Fibroblast of skin of left biceps (primary cell): ENCODE data around the gene MOB2.

Experiments
- DNase-seq, 2 experiments: peaks; one replicate each; pipeline ENCODE4 v3.0.0-alpha.2; 2013; ENCODE audit warnings: low read depth in 2 of 2

Gene MOB2

DNA sequence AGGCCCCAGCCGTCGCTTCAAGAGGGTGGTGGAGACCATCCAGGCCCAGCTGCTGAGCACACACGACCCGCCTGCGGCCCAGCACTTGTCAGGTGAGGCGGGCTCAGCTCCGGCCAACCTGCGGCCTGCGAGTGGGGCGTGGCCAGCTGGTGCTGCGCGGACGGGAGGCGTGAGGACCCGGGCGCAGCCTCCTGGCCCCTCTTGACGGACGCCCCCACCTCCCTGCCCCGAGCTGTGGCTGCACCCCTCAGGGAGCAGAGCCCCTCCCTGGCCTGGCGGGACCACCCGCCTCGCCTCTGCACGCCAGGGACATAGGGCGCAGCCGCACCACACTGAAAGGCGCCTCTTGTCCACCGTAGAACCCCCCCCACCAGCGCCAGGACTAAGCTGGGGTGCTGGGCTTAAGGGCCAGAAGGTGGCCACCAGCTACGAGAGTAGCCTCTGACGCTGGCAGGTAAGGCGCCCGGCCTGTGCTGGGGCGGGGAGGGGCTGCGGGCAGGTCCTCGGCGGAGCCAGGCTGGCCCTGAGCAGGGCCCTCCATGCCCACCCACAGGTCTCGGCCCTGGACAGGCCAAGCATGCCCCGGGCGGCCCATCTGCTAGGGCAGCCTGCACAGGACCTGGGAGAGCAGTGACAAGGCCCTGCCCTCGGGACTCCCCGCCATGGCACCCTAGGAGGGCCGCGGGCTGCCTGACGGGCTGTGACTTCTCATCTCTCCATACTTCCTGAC is 29.8 kb downstream of the MOB2 start:
- DNase-seq: no peak

DNA sequence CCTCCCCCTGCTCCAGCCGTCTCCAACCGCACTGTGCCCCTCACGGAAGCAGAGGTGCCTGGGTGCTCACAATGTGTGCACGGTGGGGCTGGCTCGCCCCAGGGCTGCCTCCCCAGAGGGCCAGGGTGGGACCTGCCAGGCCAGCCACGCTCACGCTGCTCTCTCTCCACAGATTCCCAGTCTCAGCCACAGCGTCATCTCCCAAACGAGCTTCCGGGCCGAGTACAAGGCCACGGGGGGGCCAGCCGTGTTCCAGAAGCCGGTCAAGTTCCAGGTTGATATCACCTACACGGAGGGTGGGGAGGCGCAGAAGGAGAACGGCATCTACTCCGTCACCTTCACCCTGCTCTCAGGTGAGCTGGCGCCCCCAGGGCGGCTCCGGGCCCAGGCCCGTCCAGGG is 30.4 kb downstream of the MOB2 start:
- no peak for DNase-seq

DNA sequence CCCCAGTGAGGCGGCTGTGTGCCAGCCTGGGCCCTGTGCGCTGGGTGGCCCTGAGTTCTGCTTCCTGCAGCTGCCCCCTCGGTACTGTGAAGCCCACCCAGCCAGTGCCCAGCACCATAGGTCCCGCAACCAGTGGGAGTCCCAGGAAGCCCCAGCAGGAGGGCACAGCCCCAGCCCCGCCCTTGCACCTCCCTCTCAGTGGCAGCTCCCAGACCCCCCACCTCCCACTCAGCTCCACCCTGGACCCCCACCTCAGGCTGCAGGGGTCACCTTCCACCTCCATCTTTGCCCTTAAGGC is 30.9 kb downstream of the MOB2 start:
- no peak for DNase-seq

DNA sequence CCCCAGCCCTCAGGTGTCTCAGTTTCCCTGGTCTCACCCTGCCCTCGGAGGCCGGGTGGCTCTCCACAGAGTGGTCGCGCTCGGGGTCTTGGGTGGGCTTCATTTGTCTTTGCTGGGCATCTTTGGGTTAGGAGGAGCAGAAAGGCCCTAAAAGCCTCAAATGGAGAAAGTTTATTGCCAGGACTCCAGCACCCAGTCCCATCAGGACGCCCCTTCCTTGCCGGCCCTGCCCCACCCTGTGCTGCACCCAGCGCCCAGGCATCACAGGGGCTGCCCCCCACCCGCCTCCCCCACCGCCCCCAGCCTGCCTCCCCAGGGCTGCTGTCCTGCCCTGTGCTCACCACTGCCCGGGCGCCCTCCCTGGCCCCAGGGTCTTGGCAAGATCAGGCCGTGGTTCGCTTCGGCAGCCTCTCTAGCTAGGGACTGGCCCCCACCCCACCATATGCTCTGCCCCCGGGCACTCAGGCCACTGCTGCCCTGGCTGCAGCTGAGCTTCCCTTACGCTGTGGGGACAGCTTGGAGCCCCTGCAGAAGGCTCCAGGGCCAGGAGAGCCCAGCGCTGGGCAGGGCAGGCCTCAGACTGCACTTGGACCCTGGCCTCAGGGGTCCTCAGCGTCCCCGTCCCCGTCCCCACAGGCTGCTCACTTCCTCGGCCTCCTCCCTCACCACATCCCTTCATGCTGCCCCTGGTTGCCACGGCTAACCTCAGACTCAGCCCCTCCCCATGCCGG is 31.4 kb downstream of the MOB2 start:
- no peak for DNase-seq

DNA sequence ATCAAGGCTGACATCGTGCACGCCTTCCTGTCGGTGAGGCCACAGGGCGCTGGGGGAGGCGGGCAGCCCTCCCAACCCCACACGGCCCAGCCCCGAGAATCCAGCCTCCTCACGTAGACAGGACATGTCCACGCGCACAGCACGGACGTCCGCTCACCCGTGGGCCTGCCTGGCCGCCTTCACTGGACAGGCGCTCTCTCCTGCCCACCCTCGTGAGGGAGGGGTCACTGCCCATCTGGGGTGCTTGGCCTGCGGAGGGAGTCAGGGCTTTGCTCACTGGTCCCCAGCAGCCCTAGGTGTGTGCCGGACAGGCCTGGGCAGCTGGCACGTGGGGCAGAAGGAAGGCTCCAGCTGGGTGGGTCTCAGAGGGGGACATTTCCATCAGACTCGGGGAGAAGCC is 32.0 kb downstream of the MOB2 start:
- DNase-seq: no peak

DNA sequence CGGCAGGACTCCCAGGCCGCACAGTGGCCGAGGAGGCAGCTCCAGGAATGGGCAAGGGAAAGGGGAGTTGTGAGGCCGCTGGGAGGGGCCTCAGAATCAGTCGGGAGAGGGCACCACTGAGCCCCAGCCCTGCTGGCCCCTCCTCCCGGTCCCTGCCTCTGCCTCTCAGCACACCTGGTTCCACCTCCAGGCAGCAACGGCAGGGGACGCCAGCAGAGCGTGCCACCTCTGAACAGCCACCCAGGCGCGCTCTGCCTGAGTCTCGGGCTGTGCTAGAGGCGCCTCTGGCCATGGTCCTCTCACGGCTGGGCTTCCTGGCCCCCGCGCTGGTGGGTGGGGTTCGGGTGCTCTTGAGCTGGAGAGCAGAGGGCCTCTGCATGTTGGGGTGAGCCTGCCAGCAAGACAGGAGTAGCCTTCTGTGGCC is 33.0 kb downstream of the MOB2 start:
- DNase-seq: no peak

DNA sequence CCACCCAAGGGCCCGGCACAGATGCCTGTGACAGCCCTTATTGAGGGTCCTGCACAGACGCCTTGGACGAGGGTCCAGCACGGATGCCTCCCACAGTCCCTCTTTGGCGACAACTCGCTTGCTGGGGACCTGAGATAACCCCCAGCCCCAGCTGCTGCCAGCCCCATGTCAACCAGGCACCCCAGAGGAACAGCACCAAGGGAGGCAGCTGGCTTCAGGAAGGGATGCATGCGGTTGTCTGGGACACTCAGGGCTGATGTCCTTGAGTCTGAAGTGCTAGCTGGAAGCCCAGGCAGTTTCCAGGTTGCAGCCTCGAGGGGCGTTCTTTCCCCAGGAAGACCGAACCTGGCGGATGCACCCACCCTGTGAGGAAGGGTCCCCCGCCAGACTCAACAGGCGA is 33.8 kb downstream of the MOB2 start:
- DNase-seq: no peak

DNA sequence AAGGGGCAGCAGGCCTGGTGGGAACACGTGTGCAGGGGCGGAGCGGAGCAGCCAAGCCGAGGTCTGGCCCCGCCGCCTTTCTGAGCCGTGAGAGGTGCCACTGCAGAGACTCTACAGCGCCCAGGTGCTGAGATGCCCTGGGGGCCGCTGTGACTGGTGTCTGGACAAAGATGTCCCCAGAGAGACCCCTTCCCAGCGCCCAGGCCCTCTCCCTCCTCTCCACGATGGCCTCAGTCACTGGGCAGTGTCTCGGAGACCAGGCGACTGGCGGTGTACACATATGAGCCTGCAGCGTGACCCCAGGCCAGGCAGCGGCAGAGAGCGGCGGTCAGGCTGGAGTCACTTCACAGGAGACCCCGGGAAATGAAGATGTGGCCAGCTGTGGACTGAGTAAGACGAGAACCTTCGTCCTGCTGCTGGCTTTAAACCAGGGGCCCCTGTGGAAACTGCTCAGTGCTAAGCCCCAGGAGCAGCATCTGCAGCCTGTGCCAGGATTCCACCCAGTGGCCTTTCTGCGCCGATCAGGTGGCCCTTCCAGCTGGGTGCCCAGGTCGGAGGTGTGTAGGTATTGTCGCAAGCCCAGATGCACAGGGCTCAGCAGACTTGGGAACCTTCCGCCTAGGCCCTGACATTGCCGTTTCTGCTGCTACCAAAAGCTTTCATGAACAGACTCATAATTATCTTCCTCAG is 34.7 kb downstream of the MOB2 start:
- DNase-seq: no peak

DNA sequence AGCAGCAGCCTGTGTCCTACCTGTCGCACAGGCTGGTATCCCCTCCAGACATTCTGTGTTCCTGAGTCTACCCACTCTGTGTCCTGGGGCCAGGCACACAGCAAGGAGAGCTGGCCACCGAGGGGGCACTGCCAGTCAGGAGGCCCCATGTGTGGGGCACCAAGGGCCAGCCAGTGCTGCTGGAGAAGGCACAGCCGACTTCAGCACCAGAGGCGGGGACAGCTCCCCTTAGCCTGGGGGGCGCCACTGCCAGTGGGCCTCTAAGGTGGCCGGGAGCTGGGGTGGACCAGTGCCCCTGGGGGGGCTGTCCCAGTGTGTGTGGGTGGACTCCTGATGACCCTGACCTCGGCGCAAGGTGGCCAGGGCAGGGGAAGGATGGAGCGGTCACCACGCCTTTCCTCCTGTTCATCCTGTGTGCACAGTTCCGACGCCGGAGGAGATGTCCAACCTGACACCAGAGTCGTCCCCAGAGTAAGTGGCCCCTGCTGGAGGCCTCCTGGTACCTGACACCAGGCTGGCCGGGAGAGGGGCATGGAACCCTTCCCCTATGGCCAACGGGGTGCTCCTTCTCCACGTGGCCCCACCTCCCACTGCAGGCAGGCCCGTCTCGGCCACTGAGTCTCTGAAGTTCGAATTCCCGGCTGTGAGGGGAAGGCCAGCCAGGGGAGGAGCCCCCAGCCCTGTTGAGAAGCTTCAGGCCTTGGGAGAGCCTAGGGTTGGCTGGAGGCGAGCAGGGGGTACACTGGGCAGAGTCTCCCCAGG is 35.4 kb downstream of the MOB2 start:
- no peak for DNase-seq

DNA sequence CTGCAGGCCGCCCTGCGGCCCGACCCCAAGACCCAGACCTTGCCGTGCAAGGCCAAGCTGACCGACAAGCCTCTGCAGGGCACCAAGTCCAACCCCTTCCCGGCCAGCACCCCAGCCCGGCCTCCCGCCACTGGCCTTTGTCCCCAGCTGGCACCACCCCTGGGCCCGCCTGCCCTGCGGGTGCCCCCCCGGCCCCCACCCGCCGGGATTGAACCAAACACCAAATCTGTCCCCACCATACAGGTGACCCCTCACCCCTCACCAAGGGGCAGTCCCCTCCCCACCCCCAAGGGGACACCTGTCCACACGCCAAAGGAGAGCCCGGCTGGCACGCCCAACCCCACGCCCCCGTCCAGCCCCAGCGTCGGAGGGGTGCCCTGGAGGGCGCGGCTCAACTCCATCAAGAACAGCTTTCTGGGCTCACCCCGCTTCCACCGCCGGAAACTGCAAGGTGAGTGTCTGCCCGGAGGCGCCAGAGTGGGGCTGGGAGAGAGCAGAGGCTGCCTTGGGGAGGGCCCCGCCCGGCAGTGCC is 36.2 kb downstream of the MOB2 start:
- DNase-seq: no peak

DNA sequence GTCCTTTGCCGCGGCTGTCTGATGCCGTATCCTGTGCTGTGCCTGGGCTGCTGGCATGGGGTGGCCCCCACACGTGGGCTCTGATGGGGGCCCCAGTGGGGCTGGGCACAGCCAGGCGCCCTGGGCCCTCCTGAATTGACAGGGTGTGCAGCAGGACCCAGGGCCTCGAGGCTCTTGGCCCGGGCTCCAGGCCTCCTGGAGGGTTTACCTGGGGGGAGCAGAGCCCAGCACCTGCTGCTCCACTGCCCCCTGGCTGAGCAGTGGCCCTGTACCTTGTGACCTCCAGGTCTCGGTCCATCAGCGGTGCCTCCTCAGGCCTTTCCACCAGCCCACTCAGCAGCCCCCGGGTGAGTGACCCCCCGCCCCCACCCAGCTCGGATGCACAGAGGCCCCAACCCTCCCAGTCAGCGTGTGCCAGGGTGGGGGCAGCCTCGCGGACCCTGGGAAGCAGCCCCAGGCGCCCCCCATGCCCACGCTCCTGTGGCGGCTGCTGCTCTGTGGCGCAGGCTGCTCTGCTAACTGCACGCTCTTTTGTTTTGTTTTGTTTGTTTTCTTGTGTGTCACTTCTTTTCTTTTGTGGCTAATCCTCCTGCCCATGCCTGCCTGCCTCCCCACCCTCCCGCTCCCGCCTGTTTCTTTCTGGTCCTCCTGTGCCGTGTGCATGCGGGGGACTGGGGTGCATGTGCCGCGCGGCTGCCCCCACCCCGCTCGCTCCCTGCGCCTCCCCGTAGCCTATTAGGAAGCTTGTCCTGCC is 36.9 kb downstream of the MOB2 start:
- DNase-seq: no peak

DNA sequence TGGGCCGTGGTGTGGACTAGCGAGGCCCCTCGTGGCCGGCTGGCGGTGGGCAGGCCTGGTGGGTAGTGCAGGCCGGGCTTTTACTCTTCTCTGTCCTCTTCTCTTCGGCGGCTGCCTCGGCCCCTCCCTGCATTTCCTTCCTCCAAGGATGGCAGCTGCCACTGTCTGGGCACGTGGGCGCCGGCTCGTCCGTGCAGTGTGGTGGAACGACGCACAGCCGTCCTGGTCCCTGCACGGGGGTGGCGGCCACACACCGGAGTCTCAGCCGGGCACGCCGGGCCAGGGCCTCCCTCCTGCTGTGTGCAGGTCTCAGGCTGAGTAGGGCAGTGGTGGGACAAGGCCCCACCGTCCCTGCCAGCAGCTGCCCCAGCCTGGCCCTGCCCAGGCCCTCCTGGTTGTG is 37.7 kb downstream of the MOB2 start:
- no peak for DNase-seq

DNA sequence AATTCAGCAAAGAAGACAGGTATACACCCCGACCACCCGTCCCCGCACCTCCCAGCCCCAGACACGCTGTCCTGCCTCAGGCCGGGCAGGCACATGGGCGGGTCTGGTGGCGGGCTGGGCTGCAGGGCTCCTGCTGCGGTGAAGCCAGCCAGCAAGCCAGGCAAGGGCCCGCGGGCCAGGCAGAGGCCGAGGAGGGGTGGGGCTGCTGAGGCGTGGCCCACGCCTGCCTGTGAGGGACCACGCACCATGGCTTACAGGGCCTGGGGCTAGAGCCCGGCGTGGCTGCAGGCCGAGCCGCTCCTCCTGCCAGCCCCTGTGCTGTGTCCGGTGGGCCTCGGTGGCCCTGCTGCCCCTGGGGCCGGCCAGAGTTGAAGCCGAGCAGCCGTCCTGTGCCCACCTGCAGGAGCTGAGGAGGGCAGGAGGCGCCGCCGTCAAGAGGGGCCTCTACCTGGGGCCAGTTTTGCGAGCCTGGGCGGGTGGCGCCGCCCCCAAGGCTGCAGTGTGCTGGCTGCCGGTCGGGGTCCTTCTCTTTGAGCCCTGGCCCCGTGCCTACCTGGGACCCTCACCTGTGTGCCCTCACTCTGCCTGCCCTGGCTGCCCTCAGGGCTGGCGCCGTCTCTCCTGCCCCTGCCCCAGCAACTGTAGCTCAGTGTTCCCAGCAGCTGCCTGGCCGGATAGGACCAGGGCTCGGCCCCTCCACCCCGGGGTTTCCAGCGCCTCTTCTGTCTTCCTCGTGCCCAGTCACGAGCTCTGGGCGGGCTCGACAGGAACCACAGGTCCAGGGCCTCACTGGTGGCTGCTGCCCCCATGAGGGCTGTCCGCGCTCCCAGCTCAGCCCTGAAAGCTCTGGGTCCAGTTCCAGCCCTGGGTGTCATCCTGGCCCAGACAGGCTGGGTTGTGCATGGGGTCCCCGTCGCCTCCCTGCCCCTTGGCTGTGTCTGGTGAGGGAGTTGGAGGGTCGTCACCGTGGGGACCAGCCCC is 38.4 kb downstream of the MOB2 start:
- DNase-seq: no peak

DNA sequence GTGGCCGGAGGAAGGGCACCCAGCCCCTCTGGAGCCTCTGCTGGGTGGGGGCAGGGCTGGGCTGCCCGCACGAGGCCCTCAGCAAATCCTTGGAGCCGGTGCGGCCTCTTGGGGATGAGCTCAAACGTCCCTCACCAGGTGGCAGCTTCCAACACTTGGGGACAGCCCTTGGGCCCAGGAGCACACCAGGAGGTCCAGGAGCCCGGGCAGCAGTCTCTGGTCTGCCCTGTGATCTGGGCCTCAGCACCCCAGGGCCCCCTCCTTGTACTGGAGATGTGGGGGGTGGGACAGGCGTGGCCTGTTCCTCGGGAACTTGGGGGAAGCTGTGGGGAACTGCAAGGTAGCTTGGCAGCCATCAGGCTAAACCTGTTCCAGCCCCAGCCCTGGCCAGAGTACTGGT is 40.0 kb downstream of the MOB2 start:
- no peak for DNase-seq

DNA sequence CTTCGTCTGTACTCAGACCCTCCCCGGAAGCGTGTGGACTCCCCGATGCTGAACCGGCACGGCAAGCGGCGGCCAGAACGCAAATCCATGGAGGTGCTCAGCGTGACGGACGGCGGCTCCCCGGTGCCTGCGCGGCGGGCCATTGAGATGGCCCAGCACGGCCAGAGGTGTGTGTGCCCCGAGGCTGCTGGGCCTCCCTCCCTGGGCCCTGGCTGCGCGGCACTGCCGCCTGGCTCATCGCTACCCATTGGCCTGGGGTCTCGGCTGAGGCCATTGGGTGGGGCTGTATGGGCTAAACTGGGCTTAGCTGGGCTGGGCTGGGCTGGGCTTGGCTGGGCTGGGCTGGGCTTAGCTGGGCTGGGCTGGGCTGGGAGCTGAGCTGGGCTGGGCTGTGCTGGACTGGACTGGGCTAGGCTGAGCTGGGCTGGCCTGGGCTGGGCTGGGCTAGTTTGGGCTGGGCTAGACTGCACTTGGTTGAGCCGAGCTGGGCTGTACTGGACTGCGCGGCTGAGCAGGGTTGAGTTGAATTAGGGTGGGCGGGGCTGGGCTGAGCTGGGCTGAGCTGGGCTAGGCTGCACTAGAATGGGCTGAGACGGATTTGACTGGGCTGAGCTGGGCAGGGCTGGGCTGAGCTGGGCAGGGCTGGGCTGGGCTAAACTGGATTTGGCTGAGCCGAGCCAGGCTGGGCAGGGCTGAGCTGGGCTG is 40.7 kb downstream of the MOB2 start:
- DNase-seq: no peak

DNA sequence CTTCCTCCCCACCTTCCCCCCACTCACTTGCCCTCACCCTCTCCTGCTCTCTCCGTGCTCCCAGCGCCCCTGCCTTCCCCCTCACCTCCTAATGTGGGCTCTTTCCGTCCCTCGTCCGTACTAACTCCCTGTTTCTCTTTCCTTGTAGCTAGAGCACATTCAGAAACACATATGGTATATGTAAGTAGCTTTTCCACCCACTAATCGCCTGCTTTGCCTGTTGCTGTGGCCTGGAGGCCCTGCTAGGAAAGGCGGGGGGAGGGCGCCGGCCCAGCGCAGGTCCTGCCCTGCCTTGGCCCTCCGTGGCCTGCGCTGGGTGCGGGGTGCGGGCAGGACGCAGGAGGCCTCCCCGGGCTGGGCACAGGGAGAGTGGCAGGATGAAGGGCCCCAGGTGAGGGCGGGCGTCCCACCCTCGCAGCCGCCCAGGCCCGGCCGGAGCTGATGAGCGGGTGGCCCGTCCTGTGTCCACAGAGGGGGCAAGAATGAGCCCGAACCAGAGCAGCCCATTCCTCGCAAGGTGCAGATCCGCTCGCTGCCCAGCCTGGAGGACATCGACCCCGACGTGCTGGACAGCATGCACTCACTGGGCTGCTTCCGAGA is 41.7 kb downstream of the MOB2 start:
- no peak for DNase-seq

DNA sequence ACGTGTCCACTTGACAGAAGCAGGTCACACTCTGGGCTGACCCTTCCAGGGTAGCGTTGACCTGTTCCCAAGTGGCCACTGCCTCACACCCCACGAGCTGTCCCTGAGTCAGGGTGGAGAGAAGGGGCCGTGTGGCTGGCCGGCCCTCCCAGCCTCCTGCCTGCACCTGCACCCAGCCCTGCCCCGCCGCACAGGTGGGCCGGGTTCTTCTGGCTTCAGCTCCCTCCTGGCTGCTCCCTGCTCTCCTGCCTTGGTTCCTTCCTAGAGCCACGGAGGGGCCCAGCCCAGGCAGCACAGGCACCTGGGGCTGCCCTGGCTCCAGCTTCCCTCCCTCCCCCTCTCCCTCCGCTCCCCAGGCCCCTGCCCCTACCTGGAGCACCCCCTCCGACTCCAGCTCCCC is 42.3 kb downstream of the MOB2 start:
- DNase-seq: no peak

DNA sequence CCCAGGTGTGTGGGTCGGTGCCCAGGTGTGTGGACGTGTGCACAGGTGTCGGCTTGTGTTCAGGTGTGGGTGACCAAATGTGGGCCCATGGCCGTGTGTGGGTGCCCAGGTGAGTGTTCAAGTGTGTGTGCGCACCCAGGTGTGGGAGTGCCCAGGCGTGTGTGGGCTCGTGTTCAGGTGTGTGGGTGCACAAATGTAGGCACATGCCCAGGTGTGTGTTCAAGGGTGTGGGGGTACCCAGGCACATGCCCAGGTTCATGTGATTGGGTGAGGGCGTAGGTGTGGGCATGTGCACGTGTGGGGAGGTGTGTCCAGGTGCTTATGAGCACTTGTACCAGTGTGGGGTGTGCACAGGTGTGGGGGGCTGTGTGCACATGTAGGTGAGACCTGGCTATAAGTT is 42.8 kb downstream of the MOB2 start:
- DNase-seq: no peak

DNA sequence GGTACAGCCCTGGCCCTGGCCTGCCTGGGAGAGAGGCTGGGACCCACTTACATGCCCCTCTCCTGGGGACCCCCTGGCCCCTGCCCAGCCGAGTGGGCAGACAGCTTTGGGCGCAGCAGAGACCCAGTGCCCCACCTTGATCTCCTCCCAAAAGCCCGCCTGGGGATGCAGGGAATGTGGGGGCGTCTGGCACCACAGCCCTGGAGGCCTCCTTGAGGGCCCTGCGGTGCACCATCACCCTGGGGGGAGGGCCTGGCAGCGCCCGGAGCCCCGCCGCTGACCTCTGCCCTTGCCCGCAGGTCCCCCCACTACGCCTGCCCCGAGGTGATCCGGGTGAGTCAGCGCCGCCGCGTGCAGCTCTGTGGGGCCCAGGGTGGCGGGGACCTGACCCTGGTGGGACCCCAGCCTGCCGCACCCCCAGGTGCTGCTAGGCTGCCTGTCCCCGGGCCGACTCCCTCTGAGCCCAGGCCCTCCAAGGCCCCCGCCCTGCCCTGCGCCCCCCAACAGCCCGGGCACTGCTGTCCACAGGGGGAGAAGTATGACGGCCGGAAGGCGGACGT is 43.7 kb downstream of the MOB2 start:
- no peak for DNase-seq
